Measurements from ENCODE around the gene EBPL. TPM values are rescaled to one million over a fixed set of nuclear protein-coding genes. Genes with fewer than 3 reads are reported as not detected.

The EBPL gene
- polyA plus RNA-seq, 1 of the 3 experiments (the other 2 are of a cell fraction) = 113 TPM

DNA sequence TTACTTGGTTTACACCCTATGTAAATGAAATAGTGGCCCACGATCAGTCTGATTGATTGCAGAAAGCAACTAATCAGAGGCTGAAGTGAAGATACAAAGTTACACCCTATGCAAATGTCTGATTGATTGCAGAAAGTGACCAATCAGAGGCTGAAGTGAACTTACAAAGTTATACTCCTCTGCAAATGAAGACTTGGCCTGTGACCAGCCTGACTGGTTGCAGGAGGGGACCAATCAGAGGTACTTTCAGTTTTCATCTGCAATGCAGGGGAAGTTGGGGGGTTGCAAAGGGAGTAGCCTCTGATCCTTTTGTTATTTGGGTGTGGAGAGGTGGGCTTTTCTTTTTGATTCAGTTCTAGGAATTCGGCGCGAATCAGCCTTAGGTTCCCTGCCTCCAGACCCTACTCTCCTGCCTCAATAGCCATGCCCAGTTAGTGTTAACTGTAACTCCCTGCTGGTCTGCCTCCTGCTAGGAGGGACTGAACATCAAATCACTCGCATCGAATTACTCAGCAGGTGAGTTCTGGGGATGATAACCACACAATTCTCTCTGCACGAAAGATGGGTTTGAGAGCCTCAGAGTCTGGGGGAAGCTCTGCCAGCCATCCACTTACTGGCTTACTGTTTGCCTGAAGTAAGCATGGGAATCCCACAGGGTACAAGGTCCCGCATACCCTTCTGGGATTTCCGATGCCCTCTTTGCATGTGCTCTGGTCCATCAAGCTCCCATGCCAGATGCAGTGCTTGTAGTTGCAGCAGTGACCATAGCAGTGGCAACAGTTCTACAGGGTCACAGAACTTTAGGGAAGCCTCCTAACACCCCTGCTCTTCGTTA is 55.5 kb downstream of the EBPL start:
- Histone ChIP-seq H2AFZ (ENCODE audit: low read depth) (no peak overlapping the region), H4K20me1 (ENCODE audit: insufficient read depth) (no peaks in the 10 kb centered on the region), H3F3A (replicated peaks; ENCODE audit: insufficient read depth) (no peaks in the 10 kb centered on the region), H3K4me1 (ENCODE audit: control insufficient read depth in 1 of 2, insufficient read depth in 2 of 2, low read depth in 1 of 2, low read length in 1 of 2) (no peaks in the 10 kb centered on the region), H3K9me2 (no peaks in the 10 kb centered on the region), H3K4me3 (ENCODE audit: low read depth in 2 of 2, low read length in 1 of 2) (no peak overlapping the region), H3K27me3 (ENCODE audit: insufficient read depth) (no peaks in the 10 kb centered on the region), H3K27ac (ENCODE audit: low read depth in 2 of 2, low read length in 1 of 2) (no peak overlapping the region), H3K4me2 (no peak overlapping the region), H3K9ac (no peak overlapping the region), H3K36me3 (replicated peaks in 1 of 2; ENCODE audit: control insufficient read depth in 1 of 2, insufficient read depth in 2 of 2, low read length in 1 of 2) (no peaks in the 10 kb centered on the region), H3K79me2 (ENCODE audit: insufficient read depth) (no peaks in the 10 kb centered on the region), H3K9me3 (no peaks in the 10 kb centered on the region)
- no peak for DNase-seq
- CTCF ChIA-PET = no interaction called here
- 83% methylated on average over 10 of the region's 10 CpGs for WGBS (ENCODE audit: low lambda C conversion rate)
- TF ChIP-seq, protein P1, sequence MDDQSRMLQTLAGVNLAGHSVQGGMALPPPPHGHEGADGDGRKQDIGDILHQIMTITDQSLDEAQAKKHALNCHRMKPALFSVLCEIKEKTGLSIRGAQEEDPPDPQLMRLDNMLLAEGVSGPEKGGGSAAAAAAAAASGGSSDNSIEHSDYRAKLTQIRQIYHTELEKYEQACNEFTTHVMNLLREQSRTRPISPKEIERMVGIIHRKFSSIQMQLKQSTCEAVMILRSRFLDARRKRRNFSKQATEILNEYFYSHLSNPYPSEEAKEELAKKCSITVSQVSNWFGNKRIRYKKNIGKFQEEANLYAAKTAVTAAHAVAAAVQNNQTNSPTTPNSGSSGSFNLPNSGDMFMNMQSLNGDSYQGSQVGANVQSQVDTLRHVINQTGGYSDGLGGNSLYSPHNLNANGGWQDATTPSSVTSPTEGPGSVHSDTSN (IDR thresholded peaks at IDR 0.05) = 0 out of 2 replicates have a peak, but pooled peaks have one; percentile 5
- TF ChIP-seq NFIC (IDR thresholded peaks at IDR 0.05; ENCODE audit: borderline replicate concordance) = no peak
- POLR2A ChIA-PET = no interaction called here

DNA sequence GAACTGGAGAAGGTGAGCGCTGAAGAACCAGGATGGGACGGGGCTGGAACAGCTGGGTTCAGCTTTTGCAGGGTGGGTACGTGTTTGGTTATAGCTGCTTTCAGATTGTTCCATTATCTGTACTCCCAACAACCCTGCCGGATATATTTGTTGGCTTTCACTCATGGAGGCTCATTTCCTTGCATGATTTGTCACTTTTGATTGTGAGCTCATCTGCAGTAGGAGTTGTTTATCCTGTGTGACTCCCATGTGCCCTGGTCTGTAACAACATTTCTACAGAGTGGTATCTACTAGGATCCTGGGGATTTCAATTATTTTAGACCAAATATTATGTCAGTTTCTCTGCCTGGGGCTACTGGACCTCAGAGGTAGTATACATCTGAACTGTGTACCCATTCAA is 57.6 kb downstream of the EBPL start:
- TF ChIP-seq, protein P2, sequence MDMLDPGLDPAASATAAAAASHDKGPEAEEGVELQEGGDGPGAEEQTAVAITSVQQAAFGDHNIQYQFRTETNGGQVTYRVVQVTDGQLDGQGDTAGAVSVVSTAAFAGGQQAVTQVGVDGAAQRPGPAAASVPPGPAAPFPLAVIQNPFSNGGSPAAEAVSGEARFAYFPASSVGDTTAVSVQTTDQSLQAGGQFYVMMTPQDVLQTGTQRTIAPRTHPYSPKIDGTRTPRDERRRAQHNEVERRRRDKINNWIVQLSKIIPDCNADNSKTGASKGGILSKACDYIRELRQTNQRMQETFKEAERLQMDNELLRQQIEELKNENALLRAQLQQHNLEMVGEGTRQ (IDR thresholded peaks at IDR 0.05; ENCODE audit: borderline replicate concordance, low read depth, low read length) = no peak
- TF ChIP-seq POLR2AphosphoS5 (IDR thresholded peaks at IDR 0.05; ENCODE audit: low read depth, low read length) = no peak
- TF ChIP-seq NFIC (IDR thresholded peaks at IDR 0.05; ENCODE audit: borderline replicate concordance) = no peak
- TF ChIP-seq GATA2 (CRISPR knock-in tag; IDR thresholded peaks at IDR 0.05) = no peak
- no peak for TF ChIP-seq TEAD4 (IDR thresholded peaks at IDR 0.05; ENCODE audit: borderline replicate concordance, insufficient read depth)
- no peak for TF ChIP-seq EP300 (IDR thresholded peaks at IDR 0.05; ENCODE audit: borderline replicate concordance in 1 of 2, low read depth in 1 of 2, low read length in 1 of 2)
- no peak for TF ChIP-seq FOXM1 (IDR thresholded peaks at IDR 0.05; ENCODE audit: low read depth)
- TF ChIP-seq, protein P3, sequence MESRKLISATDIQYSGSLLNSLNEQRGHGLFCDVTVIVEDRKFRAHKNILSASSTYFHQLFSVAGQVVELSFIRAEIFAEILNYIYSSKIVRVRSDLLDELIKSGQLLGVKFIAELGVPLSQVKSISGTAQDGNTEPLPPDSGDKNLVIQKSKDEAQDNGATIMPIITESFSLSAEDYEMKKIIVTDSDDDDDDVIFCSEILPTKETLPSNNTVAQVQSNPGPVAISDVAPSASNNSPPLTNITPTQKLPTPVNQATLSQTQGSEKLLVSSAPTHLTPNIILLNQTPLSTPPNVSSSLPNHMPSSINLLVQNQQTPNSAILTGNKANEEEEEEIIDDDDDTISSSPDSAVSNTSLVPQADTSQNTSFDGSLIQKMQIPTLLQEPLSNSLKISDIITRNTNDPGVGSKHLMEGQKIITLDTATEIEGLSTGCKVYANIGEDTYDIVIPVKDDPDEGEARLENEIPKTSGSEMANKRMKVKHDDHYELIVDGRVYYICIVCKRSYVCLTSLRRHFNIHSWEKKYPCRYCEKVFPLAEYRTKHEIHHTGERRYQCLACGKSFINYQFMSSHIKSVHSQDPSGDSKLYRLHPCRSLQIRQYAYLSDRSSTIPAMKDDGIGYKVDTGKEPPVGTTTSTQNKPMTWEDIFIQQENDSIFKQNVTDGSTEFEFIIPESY (IDR thresholded peaks at IDR 0.05; ENCODE audit: borderline replicate concordance, low read depth) = no peak
- TF ChIP-seq CHD2 (IDR thresholded peaks at IDR 0.05; ENCODE audit: low read length, partially characterized antibody) = no peak
- TF ChIP-seq, protein P4, sequence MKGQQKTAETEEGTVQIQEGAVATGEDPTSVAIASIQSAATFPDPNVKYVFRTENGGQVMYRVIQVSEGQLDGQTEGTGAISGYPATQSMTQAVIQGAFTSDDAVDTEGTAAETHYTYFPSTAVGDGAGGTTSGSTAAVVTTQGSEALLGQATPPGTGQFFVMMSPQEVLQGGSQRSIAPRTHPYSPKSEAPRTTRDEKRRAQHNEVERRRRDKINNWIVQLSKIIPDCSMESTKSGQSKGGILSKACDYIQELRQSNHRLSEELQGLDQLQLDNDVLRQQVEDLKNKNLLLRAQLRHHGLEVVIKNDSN (IDR thresholded peaks at IDR 0.05; ENCODE audit: borderline replicate concordance, low read depth) = no peak
- TF ChIP-seq TAF1 (IDR thresholded peaks at IDR 0.05; ENCODE audit: borderline replicate concordance, low read depth, low read length) = no peak
- TF ChIP-seq RXRA (IDR thresholded peaks at IDR 0.05; ENCODE audit: borderline replicate concordance, low read depth) = no peak
- TF ChIP-seq, protein P1 (IDR thresholded peaks at IDR 0.05) = no peak
- TF ChIP-seq TCF12 (IDR thresholded peaks at IDR 0.05) = no peak
- no peak for TF ChIP-seq SMC3 (IDR thresholded peaks at IDR 0.05; ENCODE audit: low read depth, low read length)
- no peak for TF ChIP-seq RFX5 (IDR thresholded peaks at IDR 0.05; ENCODE audit: low read length)
- H4K20me1 ChIP-seq (ENCODE audit: insufficient read depth) = no peaks in the 10 kb centered on the region
- no peaks in the 10 kb centered on the region for H3K9me3 ChIP-seq
- no peaks in the 10 kb centered on the region for H3F3A ChIP-seq (replicated peaks; ENCODE audit: insufficient read depth)
- no peak overlapping the region for H2AFZ ChIP-seq (ENCODE audit: low read depth)
- H3K4me3 ChIP-seq (ENCODE audit: low read depth in 2 of 2, low read length in 1 of 2) = no peak overlapping the region
- H3K27ac ChIP-seq (ENCODE audit: low read depth in 2 of 2, low read length in 1 of 2) = no peak overlapping the region
- WGBS (ENCODE audit: low lambda C conversion rate) = 94% methylated on average over 4 of the region's 4 CpGs
- ChIA-PET CTCF (interaction anchor here (1.3 kb wide), 1 partner anchor 13 kb away, joined by 3 read pairs; no protein-coding TSS in a partner anchor), POLR2A (no interaction called here)
- H3K9me2 ChIP-seq = no peaks in the 10 kb centered on the region
- no peaks in the 10 kb centered on the region for H3K36me3 ChIP-seq (replicated peaks in 1 of 2; ENCODE audit: control insufficient read depth in 1 of 2, insufficient read depth in 2 of 2, low read length in 1 of 2)
- H3K4me2 ChIP-seq = no peak overlapping the region
- H3K79me2 ChIP-seq (ENCODE audit: insufficient read depth) = no peaks in the 10 kb centered on the region
- DNase-seq = no peak
- H3K27me3 ChIP-seq (ENCODE audit: insufficient read depth) = no peaks in the 10 kb centered on the region
- H3K9ac ChIP-seq = no peak overlapping the region
- H3K4me1 ChIP-seq (ENCODE audit: control insufficient read depth in 1 of 2, insufficient read depth in 2 of 2, low read depth in 1 of 2, low read length in 1 of 2) = no peaks in the 10 kb centered on the region

All from SK-N-SH (cell line).